Ovary (tissue), 3 donors: ENCODE data around the gene RNF43.

ENCODE experiments used
- EP300 ChIP-seq: sonication (generic); formaldehyde crosslinking; IDR thresholded peaks from one replicate; pipeline ENCODE4 v1.6.1; 2017; ENCODE audit warnings: antibody characterized with exemption
- POLR2A ChIP-seq: fragments of 450-650 bp; IDR thresholded peaks from one replicate; pipeline ENCODE4 v1.6.1; 2017; ENCODE audit warnings: antibody characterized with exemption, mild to moderate bottlenecking, moderate library complexity
- TF ChIP-seq, protein P1 (sequence below), 3 donors: fragments of 450-650 bp in 2 of 3; fragments of 200-600 bp in 1 of 3; IDR thresholded peaks; one replicate each; pipeline versions ENCODE4 v1.5.1 to v1.8.0; 2016 to 2022; ENCODE audit warnings: antibody characterized with exemption in 3 of 3, mild to moderate bottlenecking in 1 of 3
- donor health status: DM: no; HTN: no; CAD: no.

DNA sequence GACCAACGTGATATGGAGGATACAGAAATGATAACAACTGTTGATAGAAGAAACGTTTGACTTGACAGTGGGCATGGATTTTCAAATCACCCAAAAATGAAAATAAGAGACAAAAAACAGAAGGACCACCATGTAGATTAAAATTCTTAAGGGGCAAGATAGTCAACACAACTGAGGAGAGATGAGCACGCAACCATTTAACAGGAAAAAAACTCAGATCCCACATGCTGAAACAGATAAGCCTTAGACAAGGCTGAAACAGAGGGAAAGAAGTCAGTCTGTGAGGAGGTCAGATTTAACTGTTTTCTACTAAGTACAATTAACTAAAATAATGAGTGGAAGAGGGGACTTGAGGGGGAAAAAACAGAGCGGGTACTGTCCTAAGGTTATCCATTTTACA, 21.2 kb downstream of the RNF43 start:
- TF ChIP-seq, protein P1, sequence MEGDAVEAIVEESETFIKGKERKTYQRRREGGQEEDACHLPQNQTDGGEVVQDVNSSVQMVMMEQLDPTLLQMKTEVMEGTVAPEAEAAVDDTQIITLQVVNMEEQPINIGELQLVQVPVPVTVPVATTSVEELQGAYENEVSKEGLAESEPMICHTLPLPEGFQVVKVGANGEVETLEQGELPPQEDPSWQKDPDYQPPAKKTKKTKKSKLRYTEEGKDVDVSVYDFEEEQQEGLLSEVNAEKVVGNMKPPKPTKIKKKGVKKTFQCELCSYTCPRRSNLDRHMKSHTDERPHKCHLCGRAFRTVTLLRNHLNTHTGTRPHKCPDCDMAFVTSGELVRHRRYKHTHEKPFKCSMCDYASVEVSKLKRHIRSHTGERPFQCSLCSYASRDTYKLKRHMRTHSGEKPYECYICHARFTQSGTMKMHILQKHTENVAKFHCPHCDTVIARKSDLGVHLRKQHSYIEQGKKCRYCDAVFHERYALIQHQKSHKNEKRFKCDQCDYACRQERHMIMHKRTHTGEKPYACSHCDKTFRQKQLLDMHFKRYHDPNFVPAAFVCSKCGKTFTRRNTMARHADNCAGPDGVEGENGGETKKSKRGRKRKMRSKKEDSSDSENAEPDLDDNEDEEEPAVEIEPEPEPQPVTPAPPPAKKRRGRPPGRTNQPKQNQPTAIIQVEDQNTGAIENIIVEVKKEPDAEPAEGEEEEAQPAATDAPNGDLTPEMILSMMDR (IDR thresholded peaks at IDR 0.05), result no peak
- no peak for TF ChIP-seq POLR2A
- TF ChIP-seq EP300, result no peak
